GM21717 (cell line): Measurements from ENCODE around the gene PPFIA1.
"Not testable (repeated sequence)": the region's sequence is repeated elsewhere in the genome, so short reads cannot be mapped to it uniquely, and the experiment has no call there.

Experiments
- ATAC-seq: cut with Tn5 transposase; IDR thresholded peaks from one replicate; pipeline ENCODE4 v1.9.1; 2021; ENCODE audit warnings: mild to moderate bottlenecking, moderate library complexity; ENCODE audit not compliant: unreplicated experiment

PPFIA1 gene

DNA sequence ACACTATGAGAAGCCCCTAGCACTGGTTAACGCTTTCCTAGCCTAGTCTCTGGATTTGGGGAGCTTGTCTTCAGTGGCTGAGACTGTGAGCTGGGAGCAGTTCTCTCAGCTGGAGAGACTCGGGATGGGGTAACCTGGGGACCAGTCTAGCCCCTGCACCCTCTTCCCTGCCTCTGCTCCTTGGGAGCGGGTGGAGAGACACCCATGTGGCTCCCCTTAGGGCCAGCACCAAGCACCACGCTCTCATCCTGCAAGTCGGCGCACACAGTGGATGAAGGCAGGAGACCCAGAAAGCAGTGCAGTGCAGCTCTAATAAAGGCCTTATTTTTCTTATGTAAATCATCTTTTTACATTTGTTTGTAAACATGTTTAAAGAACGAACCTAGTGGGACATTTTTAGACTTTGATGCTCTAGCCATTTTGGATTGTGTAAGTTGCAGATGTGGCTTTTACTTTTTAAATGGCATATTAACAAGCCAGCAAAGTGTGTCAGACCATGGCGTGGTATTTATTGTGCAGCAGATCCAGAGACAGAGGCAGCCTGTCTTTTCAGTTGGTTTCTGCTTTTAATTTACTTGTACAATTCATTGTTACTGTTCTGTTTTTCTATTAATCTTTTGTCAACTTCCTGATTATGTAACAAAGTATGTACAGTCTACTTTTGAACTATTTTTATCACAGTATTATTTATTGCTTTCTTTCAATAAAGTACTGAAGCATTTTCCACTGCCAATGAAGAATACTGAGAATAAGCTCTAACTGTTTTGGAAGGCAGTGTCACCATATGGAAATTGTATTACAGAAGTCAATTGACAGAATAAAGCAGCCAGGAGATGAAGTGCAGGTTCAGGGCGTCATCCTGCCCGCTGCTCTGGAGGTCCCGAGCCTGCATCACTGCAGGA, 113.4 kb downstream of the PPFIA1 start:
- no peak for ATAC-seq

DNA sequence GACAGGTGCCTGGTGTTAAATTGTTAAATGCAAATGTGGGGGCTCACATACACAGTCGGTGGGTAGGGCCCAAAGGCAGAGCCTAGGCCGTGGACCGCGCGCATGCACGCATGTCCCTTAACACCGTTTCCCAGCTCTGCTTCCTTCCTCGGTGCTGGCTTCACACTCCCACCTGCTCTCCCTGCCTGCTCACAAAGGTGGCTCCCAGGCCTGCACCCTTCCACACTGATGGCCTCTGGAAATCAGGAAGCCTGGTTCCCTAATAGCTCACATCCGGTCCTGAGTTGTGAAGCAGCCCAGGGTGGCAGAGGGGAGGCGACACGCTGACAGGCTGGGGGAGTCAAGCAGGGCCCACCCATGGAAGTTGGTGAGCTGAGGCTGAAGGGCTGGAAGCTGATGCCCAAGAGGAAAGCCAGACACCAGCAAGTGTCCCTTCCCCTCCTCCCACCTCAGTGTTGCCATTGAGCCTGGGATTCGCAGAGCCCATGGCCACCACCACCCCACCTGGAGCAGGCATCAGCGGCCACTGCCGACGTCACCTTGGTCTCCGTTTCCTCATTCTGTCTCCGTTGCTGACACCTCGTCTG, 114.2 kb downstream of the PPFIA1 start:
- ATAC-seq, result no peak

DNA sequence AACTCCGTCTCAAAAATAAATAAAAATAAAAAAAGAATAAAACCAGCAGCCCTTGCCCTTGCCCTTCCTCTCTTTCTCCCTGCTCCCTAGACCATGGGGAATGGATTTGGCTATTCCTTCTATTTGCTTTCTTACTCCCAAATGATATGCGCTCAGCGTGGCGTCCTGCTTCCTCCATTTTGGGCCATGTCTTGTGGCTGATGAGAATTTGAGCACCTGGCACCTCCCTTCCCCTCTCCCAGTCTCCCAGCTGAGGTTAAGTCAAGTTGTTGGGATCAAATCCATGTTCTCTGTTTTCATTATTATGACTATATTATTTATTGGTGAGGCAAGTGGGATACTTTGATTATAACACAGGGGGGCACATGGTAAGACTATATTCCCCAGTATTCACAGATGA, 117.1 kb downstream of the PPFIA1 start:
- no peak for ATAC-seq

DNA sequence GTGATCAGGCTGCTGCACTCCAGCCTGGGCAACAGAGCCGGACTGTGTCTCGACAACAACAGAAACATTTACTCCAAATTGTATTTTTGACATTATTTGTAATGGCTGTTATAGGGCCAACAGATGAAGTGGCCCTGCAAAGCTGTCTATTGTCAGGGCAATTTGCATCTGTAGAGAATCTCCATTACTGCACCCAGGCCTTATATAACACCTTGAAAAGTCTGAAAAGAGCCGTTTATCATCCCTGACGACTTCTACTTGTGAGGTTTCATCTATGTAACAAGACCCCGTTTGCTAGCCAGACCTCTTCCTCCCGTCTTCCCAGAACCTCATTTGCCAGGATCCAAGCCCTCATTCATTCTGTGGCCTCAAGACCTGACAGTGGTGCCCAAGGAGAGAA, 118.7 kb downstream of the PPFIA1 start:
- no peak for ATAC-seq

DNA sequence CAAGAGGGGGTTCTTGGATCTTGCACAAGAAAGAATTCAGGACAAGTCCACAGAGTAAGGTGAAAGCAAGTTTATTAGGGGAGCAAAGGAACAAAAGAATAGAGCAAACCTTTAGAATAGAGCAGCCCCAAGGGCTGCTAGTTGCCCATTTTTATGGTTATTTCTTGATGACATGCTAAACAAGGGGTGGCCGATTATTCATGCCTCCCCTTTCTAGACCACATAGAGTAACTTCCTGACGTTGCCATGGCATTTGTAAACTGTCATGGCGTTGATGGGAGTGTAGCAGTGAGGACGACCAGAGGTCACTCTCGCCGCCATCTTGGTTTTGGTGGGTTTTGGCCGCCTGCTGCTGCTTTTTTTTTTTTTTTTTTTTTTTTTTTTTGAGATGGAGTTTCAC, 120.4 kb downstream of the PPFIA1 start:
- ATAC-seq, result not testable (repeated sequence)

DNA sequence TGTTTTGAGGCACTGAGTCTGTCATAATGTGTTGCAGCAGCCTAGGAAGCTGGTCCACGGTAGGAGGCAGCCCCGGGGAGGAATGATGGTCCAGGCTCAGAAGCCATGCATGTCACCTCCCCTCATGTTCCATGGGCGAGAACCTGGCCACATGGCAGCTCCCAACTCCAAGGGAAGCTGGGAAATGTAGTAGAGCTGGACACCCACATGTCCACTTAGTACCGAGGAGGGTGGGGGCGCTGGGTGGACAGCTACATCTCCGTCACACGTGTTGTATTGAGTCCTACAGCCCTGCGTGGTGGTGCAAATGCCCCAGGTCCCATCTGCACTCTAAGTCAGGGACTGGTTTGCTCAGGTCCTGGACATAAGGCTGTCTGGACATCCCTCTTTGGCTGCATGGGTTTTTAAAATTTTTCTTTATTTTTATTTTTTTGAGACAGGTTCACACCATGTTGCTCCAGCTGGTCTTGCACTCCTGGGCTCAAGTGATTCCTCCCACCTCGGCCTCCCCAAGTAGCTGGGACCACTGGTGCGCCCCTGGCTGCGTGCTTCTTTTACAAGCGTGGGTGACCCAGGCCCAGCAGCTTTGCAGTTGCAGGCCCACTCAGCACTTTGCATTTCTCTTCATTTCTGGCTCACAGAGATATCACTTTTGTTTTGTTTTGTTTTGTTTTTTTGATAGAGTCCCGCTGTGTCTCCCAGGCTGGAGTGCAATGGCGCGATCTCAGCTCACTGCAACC, 123.9 kb downstream of the PPFIA1 start:
- ATAC-seq, result no peak

DNA sequence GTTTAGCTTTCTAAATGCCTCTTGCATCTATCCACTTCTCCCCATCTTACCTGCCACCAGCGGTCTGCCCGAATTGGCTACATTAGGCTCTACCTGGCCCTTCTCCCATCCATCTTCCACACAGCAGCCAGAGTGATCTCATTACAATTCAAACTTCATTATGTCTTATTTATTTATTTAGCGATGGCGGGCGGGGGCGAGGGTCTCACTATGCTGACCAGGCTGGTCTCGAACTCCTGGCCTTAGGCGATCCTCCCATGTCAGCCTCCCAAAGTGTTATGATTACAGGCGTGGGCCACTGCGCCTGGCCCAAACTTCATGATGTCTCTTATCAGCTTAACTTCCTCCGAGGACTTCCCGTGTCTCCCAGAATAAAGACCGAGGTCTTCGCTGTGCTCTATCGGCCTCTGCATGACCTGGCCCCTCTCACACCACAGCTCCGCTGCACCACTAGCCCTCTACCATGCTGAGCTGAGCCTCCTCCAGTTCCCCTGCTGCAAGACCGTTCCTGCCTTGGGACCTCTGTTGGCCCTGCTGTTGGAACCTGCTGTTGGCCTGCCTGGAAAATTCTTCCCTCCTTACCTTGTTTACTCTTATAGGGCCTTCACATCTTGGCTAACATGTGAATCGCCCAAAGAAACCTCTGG, 127.0 kb downstream of the PPFIA1 start:
- no peak for ATAC-seq

DNA sequence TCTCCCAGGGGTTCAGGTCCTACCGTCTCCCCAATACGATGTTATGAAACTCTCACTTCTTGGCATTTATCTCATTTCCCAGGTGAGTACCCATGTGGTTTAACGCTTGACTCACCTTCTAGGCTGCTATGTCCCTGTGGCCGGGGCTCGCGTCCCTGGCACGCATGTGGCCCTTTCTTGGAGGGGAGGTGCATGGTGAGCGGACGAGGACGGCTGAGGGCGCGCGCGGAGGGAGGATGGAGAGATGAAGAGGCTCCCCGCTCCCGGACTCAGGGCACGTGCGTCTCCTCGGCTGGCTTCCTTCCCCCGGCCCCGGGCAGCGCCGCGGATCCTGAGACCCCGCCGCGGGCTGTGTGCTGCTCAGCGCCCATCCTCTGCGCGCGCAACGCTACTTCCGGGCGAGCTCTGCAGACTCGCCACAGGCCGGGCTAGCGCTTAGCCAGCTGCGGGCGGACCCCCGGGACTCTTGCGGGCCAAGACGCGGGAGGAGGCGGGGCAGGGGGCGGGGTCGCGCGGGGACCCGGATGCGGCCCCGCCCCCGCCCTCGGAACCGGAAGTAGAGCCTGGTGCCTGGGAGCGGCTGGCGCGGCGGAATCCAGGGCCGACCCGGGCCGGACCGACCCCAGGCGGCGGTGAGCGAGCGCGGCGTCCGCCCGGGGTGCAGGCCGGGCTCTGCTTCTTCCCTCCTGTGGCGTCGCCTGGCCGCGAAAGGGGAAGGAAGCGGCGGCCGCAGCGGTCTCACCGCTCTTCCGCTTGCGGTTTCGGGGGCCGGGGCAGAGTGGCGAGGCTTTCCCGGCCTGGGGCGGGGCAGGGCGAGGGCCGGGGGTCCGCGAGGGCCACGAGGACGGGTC, 127.7 kb downstream of the PPFIA1 start, which contains the start of gene CTTN:
TSS of gene CTTN (plus strand) at position 547 of the 851 bp plus-strand sequence. CDS start 8,769 bp downstream, outside the sequence.
- no peak for ATAC-seq

DNA sequence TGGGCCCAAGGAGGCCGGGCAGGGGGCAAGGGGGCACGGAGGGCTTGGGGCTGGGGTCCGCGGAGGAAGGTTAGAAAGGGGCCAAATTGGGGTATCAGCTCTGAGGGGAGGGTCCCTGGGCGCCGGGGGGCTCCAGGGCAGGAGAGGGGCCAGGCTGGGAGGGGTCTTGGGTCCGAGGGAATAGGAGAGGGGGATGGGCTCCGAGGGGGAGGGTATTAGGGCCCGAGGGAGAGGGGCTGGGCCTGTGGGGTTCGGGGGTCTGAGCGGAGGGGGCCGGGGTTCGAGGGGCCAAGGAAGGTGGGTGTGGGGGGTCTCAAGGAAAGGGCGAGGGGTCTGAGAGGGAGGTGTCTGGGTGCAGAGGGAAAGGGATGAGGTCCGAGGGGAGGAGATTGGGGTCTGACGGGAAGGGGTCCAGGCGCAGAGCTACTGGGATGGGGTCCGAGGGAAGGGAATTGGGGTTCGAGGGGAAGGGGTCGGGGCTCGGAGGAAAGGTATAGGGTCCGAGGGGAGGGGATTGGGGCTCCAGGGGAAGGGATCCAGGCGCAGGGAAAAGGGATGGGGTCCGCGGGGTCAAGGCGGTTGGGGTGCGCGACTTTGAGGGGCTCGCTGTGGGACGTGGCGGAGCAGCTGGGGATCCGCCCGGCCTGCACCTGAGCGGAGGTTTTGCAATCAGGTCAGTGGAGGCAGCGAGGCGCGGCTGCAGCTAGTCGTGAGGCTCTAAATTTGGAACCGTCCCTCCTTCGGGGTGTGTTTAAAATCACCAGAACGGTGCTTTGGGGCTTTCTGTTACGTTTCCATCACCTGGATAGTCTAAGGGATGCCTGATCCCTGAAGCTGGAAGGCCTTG, 128.6 kb downstream of the PPFIA1 start:
- ATAC-seq, result no peak

DNA sequence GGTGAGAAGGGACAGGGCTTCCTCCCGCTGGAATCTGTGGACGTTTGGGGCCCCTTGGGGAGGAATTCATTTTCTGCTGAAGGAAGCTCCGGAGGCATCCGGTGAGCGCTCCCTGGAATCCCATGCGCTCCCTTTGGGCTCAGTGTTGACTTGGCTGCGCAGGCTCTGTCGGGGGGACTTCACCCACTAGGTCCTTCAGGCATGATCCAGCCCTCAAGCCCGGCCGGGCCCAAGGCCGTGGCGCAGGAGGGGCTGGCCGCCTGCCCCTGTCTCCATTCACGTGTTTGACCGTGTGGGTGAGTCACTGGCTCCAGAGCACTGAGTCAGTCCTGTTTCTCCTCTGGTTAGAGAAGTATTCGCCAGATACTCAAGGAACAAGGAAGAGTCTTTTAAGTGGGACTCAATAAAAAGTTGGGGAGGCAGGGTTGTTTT, 129.2 kb downstream of the PPFIA1 start:
- ATAC-seq, result no peak

DNA sequence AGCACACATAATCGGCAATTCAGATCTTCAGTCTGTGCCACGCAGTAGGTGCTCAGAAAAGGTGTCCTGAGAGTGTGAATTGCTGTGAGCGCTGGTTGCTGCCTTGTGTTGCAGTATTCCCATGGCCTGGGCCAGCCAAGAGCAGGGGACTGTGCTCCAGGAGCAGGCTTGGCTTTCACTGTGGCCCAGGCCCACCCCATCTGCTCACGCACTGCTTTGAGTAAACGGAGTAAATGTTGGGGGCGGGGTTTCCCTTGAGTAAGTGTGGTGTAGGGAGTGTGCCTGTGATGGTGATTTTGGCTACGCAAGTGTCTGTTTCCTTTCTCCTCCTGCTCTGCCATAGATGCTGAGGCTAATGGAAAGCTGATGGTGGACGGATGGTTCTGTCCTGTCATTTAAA, 130.2 kb downstream of the PPFIA1 start:
- ATAC-seq, result no peak

DNA sequence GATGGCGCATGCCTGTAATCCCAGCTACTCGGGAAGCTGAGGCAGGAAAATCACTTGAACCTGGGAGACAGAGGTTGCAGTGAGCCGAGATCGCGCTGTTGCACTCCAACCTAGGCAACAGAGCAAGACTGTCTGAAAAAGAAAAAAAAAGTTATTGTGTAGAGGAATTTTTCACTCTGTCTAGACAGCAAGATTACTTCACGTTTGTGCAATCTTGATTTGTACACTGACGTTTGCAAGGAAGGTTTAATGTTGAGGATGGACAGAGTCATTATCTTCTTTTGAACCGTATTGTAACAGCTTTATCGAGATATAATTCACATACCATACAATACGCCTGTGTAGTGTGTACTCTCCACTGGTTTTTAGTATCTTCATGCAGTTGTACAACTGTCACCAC, 131.5 kb downstream of the PPFIA1 start:
- no peak for ATAC-seq

DNA sequence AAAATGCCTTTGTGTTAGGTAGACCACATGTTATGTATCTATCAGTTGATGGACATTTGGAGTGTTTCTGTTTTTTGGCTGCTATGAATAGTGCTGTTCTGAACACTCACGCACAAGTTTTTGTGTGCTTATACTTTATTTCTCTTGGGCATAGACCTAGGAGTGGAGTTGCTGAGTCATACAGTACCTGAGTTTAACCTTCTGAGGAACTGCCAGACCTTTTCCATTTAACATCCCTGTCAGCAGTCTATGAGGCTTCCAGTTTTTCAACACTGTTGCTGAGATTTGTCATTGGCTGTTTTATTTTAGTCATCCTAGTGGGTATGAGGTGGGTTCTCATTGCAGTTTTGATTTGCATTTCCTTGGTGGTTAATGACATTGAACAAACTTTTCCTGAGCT, 132.2 kb downstream of the PPFIA1 start:
- no peak for ATAC-seq

DNA sequence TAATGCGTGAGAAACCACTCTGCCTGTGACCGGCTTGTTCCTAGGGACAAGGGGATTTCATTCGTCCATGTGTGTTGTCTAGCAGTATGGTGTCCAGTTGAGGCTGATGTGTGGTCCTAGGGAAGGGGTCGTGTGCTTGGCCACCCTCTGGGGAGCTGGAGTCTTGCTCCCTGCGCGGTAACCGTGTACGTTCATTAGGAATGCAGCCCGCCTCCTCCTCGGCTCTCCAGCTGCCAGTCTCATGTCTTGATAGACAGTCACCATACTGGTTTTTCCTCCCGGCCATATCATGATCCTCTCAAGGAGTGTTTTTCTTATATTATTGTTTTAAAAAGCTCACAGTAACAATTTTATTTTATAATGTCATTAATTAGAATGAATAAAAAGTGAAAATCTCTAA, 133.8 kb downstream of the PPFIA1 start:
- ATAC-seq, result no peak

DNA sequence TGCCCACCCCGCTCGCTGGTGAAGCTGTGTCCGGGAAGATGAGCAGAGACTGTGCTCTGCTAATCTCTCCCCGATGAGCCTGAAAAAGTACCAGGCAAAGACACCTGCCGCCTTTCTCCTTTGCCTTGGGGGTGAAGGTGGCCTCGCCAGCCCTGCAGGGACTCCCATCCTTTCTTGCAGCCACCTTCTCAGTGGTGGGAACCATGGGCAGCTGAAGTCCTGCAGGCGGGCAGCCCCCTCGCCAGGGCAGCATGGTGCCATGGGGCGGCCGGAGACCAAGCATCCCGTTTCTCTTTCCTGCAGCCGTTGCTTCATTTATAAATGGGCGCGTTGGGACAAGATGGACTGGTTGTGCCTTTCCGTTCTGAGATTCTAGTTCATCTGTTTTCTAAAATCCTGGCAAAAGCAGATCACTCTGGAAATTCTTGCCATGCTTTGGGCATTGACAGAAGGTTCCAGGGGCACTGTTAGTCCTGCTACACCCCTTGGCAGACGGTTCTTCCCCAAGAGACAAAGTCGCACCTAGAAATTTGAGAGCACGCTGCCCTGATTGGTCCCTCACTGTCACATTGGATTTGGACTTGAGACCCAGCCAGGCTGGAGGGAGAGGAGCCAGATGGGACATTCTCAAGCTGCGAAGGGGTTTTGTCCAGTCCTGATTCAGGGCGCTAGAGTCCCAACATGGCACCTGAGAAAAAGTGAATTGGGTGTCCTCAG, 135.3 kb downstream of the PPFIA1 start:
- no peak for ATAC-seq

DNA sequence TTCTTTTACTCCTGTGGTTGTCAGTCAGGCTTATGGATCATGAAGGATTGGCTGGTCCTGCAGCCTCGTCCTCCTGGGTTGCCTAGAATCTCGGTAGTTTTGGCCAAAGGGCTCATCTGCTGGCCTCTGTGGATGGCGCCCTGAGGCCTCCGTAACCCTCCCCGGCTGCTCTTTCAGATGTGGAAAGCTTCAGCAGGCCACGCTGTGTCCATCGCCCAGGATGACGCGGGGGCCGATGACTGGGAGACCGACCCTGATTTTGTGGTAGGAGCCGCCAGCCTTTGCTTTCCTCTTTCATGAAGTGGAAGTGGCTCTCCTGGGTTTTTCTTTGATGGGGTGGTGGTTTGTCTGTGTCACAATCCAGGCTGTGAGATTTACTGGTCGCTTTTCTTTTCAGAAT, 136.6 kb downstream of the PPFIA1 start:
- no peak for ATAC-seq

DNA sequence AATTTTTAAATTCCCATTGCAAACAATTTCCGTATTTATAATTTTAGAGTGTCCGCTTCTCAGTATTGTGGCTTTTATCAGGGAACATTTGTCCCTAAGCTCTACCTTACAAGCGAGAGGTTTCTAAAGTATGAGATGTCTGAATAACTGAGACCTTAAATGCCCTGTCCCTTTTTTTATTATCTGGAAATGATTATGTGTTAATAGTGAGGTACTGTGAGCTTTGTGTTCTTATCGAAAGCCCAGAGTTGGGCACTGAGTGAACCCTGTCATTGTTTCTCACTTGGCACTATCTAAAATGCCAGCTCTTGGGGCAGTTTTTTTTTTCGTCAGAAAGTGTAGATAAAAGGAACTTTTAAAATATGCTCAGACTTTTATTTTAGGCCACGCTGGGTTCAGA, 137.3 kb downstream of the PPFIA1 start:
- ATAC-seq, result no peak

DNA sequence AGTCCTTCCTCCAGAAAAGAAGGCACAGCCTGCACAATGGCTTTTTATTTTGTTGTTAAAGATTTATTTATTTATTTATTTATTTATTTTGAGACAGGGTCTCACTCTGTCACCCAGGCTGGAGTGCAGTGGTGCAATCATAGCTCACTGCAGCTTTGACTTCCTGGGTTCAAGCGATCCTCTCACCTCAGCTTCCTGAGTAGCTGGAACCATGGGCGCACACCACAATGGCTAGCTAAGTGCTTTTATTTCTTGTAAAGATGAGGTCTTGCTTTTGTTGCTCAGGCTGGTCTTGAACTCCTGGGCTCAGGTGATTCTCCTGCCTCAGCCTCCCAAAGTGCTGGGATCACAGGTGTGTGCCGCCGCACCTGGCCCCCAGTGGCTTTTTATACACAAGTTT, 137.8 kb downstream of the PPFIA1 start:
- not testable (repeated sequence) for ATAC-seq

DNA sequence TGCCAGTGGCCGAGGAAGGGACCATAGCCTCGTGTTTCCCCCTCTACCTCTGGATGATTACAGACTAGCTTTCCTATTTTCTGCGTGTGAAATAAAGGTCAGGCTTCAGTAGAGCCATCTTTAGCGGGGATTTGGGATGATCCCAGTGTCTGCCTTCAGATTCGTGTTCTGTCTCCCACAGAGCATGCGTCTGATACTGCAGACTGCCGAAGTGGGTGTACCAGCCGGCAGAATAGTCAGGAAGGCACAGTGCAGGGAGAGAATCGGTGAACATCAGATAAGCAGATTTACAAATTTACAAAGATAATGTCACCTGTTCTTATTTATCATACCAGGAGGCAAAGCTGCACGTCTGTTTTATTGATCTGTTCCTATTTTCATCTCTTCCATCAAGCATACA, 138.9 kb downstream of the PPFIA1 start:
- ATAC-seq, result no peak
